Left renal cortex interstitium (tissue), 4 donors: ENCODE measurements around the gene MFGE8. TPM values are rescaled to one million over a fixed set of nuclear protein-coding genes. Genes with fewer than 3 reads are reported as not detected.

Source experiments
- DNase-seq, 4 donors: peaks; one replicate each; pipeline ENCODE4 v3.0.0-alpha.2; 2013; ENCODE audit warnings: low read depth in 4 of 4, low spot score in 2 of 4, missing footprints in 1 of 4
- polyA plus RNA-seq, 4 donors: library from polyadenylated mRNA; unstranded; fragments of 120-200 nt; gene quantifications; one replicate each; pipeline ENCODE4 v1.2.1, GENCODE V29; 2013; ENCODE audit not compliant: insufficient read length in 4 of 4

The MFGE8 gene
- polyA plus RNA-seq, 4 donors: 70.7 to 178 (median 130) TPM

DNA sequence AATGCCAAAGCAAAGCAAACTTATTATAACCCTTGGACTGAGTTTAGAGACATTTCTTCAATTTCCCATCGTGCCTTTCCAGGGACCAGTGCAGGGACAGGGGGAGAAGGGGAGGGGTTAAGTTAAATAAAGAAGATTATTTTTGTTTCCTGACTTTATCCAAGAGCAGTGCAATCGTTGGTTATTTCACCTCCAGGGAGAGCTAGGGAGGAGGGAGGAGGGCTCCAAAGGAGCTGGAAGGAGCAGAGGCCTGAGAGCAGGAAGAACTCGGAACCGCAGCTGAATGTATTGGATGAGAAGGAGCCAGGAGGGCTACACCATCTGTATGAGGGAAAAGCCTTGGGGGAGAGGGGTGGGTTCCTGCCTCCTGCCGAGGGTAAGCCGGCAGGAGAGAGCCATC, 38.5 kb downstream of the MFGE8 start:
- no peak for DNase-seq

DNA sequence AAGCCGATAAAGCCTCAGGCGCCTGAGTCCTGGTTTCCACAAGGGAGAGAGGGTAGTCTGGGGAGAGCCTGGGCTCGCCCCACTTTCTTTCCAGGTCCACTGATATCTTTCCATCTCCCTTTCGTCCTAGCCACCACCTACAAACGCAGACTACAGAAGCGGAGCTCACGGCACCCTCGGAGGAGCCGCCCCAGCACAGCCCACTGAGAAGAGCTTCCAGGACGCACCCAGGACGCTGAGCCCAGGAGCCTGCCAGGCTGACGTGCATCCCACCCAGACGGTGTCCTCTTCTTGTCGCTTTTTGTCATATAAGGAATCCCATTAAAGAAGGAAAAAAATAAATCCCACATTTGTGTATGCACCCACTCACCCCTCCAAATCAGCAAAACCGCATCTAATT, 38.9 kb downstream of the MFGE8 start:
- no peak for DNase-seq

DNA sequence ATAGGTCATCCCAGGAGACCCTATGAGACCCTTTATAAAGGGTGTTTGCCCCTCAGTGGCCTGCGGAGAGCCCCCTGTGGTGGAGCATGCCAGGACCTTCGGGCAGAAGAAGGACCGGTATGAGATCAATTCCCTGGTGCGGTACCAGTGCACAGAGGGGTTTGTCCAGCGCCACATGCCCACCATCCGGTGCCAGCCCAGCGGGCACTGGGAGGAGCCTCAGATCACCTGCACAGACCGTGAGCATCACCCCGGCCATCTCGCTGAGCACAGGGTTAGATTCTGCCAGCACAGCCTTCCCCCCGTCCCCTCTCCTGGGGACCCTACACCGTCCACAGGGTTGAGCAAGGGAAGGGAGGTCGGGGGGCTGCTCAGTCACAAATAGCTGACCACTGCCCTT, 39.4 kb downstream of the MFGE8 start:
- no peak for DNase-seq

DNA sequence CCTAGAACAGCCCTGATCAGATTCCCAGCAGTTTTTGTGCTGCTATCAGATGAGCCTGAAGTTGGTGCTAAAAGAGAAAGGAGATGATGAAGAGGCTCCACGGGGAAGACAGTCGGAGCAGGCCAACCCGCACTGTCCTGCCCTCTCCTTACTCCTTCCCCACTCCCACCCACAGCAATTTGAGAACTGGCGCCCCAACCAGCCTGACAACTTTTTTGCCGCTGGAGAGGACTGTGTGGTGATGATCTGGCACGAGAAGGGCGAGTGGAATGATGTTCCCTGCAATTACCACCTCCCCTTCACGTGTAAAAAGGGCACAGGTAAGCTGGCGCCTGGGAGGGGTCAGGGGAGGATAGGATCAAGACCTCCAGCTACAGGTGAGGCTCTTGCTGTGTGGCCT, 40.5 kb downstream of the MFGE8 start:
- DNase-seq: no peak

DNA sequence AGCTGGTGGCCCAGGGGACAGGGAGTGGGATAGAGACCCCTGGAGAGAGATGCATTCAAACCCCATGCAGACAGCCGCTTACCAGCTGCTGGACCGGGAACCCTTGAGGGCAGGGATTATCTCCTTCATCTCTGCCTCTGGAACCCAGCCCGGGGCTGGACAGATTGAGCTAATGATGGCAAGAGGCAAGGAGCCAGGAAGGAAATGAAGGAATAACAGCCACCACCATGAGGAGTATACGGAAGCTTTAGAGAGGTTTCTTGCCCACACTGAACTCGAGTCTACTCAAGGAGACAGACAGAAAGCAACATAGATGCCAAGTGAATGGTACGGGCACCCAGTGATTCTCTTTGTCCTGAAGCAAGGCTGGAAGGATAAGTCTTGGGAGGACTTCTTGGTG, 41.1 kb downstream of the MFGE8 start:
- no peak for DNase-seq

DNA sequence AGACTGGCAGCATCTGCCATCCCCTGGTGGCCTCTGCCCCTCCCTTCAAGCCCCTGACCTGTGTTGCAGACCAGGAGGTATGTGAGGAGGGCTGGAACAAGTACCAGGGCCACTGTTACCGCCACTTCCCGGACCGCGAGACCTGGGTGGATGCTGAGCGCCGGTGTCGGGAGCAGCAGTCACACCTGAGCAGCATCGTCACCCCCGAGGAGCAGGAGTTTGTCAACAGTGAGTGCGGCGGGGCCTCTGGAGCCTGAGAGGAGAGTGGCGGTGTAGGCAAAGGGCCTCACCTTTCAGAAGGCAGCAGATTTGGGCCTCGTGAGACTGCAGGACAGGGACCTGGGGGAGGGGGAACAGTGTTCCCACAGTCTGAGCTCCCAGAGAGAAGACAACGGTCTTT, 41.9 kb downstream of the MFGE8 start:
- no peak for DNase-seq

DNA sequence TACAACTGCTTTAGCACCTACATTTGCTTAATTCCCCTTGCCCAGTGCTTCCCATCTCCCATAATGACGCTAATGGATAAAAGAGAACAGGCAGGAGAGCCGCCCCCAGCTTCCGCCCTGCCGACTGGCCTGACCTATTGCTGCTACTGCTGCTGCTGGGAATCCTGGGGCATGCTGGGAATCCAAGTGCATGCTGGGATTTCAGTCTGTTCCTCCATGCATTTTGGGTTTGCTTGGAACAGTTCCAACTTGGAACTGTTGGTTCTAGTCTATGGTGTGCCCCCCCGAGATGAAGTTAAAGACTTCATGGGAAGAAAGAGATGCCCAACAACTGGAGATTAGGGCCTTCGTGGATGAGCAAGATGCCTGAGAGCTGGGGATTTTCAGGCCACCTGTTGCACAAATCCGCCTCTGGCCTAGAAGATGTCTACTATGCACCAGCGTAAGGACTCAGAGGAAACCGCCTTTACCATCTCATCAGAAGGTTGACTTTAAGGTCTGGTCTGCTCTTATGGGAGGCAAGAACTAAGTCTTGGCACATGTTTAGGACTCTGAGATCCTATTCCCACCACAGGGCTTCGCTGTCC, 46.8 kb downstream of the MFGE8 start:
- no peak for DNase-seq

DNA sequence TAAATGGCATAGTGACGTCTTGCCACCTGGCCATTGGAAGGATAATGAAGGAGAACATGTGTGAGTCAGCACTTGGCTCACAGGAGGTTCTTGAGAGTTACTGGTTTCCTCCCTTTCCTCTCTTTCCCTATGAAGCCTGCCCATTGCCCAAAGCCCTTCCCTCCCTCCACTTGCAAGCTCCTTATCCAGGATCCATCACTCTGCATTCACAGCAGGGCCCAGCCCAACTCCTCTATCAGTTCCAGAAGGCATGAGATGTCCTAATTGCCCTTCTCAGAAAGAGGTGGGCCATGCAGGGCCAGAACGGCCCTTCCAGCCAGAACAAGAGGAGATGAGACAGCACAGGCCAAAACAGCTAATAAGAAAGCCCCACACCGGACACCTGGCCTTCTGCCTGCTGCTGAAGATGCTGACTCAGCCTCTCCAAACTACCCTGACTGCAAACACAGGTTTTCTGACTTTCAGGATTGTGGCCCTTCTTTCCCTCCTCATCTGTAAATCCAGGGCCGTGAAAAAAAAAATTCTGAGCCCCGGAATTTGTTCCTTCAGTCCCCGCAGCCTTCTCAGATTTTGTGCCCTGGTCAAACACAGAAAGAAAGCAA, 47.6 kb downstream of the MFGE8 start:
- no peak for DNase-seq

DNA sequence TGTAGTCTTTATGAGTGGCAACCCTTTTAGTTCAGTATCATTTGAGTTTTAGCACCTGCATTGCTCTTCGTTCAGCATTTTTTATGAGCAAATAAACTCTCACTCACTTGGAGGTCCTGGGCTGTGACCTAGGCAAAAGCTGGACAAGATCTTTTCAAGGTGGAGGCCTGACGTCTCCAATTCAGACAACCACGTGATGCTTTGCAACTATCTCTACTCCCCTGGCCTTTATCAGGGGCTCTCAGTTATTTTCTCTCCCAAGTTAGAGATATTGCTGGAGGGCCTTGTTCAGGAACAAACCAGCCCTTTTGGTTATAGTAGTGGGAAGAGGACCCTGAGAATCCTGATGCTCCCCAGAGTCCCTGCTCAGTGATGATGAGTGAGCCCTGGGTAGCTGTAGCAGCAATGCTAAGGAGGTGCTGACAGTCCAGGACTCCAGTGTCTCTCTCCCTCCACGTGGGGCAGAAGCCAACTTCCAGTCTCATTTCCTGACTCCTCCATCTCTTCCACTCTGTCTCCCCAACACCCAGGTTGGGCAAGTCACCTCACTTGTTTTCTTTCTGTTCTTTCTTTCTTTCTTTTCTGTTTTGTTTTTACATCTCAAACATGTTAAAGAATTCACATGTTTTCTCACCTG, 48.2 kb downstream of the MFGE8 start:
- DNase-seq: no peak

DNA sequence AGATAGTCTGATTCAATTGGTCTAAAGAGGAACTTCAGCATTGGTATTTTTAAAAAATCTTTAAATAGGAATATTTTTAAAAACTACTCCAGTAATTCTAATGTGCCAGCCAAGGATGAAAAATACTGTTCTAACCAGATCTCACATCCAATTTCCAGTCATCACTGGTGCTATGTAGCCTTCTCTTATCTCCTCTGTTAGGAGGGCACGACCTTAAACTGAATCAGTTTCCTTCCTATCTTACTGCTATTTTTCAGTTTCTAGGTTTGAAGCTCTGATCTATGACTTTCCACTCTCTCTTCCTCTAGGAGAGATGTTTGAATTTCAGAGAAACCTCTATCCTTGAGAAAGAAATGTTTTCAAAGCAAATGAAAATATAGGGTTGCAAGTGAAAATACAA, 49.8 kb downstream of the MFGE8 start:
- no peak for DNase-seq

DNA sequence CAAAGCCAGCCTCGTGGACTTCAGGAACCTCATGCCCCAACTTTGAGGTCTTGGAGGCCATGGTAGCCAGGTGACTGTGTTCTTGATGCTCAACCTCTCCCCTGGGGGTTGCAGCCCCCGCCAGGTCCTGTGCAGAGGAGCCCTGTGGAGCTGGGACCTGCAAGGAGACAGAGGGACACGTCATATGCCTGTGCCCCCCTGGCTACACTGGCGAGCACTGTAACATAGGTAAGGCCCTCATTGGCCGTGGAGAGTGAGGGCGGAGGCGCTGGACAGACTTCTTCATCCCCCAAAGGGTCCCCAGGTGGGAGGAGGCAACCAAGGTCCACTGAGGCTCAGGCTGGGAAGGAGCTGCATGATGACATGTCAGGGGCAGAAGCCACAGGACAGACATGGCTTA, 53.0 kb downstream of the MFGE8 start:
- DNase-seq: no peak

DNA sequence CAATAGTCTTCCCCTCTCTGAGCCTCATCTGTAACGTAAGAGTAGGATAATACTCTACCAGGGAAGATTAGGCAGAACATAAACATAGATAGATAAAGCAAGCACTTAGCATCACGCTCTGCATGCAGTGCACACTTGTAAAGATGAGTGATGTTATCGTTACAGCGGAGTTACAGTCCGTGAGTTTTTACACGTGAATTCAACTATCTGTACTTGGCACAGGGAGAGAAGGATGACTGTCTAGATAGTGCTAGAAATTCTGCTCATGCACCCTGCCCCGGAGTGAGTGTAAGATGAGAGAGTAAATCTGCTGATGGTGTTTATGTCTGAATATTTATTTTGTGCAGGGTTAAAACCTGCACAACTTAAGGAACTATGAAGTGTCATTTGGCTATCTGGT, 53.6 kb downstream of the MFGE8 start:
- DNase-seq: no peak

DNA sequence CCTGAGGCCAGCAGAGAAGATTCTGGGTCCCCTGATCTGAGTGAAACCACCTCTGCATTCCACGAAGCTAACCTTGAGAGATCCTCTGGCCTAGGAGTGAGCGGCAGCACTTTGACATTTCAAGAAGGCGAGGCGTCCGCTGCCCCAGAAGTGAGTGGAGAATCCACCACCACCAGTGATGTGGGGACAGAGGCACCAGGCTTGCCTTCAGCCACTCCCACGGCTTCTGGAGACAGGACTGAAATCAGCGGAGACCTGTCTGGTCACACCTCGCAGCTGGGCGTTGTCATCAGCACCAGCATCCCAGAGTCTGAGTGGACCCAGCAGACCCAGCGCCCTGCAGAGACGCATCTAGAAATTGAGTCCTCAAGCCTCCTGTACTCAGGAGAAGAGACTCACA, 54.2 kb downstream of the MFGE8 start:
- no peak for DNase-seq

DNA sequence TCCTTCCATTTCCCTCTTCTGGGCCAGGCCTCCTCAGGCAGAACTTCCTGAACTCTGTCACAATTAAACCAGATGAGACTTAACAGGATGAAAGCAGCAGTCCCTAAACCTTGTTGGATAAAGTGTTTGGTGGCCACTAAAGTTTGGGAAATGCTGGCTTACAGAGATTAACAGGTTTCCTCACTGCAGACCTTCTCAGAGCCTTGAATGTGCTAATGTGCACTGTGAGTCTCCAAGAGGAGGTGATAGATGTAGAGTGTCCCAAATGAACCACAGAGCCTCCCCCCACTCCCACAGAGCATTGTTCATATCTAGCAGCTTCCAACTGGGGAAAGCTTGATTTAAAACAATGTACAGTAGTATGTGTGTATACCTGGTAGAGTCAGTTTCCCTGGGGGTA, 60.7 kb downstream of the MFGE8 start:
- no peak for DNase-seq

DNA sequence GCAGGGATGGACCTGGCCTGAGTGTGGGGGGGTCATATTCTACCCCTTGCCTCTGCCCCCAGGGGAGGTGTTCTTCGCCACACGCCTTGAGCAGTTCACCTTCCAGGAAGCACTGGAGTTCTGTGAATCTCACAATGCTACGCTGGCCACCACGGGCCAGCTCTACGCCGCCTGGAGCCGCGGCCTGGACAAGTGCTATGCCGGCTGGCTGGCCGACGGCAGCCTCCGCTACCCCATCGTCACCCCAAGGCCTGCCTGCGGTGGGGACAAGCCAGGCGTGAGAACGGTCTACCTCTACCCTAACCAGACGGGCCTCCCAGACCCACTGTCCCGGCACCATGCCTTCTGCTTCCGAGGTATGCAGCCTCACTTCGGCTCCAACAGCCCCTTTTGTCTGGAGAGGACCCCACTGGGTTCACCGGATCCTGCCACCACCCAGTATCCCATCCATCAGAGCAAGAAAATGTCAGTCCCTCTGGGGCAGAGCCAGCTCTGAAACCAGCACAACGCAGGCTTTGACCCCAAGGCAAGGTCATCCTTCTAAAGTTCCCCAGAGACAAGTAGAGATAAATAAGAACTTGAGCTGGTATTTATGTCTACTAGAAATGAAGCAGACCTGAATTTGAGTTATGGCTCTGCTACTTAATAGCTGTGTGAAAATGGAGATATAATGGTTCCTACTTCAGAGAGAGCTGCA, 63.7 kb downstream of the MFGE8 start:
- no peak for DNase-seq

Other genes with a start within 250 kb of the MFGE8 start
- gene ACAN, start 109.9 kb downstream of the MFGE8 start, polyA plus RNA-seq: 1 to 10 TPM; 2.2 to 5.2 (median 3.9) TPM
- 1 to 10 TPM; 2.1 to 5.0 (median 4.1) TPM for gene HAPLN3, start 17.8 kb downstream of the MFGE8 start, polyA plus RNA-seq
- 10 to 100 TPM; 30.1 to 34.9 (median 31.2) TPM for gene ABHD2, start 175.1 kb upstream of the MFGE8 start, polyA plus RNA-seq